ENCODE measurements around the gene CXXC5.

DNA sequence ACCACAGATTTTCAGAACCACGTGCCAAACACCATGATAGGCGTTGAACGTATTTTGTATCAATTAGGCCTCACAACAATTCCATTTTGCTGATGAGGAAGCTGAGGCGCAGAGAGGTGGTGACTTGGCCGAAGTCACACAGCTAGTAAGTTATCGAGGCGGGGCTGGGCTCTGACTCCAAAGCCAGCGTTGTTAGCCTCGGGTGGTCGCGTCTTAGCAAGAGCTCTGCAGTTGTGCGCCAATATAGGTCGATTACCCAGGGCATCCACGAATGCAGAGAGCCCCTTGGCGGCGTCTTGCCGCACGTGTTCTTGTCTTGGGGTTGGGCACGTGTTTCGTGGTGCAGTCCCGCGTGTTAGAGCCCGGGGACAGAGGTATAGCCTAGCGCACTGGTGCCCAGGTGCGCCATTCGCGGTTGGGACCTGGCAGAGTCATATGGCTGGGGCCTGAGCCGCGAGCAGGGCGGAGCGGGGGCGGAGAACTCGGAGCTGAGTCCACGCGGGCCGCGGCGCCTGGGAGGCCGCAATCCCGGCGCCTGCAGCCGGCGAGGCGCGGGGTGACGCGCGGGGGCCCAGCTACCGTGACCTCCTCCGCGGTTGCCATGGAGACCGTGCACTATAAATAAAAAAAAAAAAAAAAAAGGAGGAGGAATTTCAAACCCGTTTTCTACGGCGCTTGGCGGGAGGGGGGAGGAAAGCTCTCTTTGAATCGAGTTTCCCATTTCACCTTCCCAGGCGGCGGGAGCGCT is 62.3 kb downstream of the CXXC5 start:
- no peak for TF ChIP-seq POLR2AphosphoS5 (IDR thresholded peaks at IDR 0.05)
- TF ChIP-seq, protein P1, sequence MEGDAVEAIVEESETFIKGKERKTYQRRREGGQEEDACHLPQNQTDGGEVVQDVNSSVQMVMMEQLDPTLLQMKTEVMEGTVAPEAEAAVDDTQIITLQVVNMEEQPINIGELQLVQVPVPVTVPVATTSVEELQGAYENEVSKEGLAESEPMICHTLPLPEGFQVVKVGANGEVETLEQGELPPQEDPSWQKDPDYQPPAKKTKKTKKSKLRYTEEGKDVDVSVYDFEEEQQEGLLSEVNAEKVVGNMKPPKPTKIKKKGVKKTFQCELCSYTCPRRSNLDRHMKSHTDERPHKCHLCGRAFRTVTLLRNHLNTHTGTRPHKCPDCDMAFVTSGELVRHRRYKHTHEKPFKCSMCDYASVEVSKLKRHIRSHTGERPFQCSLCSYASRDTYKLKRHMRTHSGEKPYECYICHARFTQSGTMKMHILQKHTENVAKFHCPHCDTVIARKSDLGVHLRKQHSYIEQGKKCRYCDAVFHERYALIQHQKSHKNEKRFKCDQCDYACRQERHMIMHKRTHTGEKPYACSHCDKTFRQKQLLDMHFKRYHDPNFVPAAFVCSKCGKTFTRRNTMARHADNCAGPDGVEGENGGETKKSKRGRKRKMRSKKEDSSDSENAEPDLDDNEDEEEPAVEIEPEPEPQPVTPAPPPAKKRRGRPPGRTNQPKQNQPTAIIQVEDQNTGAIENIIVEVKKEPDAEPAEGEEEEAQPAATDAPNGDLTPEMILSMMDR (IDR thresholded peaks at IDR 0.05), result no peak

All from sigmoid colon (tissue), 4 donors.